GM19238 (cell line): ENCODE results near the gene VDAC1.

ENCODE experiments used
- DNase-seq: peaks from one replicate; pipeline ENCODE4 v3.0.0; 2011; ENCODE audit warnings: low spot score; ENCODE audit not compliant: insufficient read length

VDAC1 gene

DNA sequence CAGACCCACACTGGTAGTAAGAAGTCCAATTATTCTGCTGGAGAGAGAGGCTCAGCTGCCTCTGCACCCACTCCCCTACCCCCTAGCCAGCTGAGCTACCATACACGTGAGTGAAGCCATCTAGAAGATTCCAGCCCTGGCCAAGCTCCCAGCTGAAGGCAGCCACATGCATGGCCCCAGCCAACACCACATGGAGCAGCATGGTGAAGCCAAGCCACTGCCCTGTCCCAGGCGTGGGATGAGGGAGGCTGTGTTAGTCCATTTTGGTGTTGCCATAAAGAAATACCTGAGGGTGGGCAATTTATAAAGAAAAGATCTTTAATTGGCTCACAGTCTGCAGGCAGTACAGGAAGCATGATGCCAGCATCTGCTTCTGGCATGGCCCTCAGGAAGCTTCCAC is 20.0 kb upstream of the VDAC1 start:
- no peak for DNase-seq

DNA sequence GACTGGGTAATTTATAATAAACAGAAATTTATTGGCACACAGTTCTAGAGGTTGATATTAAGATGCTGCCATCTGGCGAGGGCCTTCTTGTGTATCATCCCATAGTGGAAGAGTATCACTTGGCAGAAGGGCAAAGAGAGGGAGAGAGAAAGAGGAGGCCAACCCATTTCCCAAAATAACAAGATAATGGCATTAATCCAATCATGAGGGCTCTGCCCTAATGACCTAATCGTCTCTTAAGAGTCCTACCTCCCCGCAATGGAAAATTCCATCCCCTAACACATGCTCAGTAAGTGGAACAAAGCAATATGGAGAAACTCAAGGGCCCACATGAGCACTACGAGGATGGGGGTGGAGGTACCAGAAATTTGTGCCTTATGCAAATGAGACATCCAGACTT is 17.6 kb upstream of the VDAC1 start:
- DNase-seq = no peak

GRCh38 chr5:134020188-134020587 is 15.4 kb upstream of the VDAC1 start:
- no peak for DNase-seq

DNA sequence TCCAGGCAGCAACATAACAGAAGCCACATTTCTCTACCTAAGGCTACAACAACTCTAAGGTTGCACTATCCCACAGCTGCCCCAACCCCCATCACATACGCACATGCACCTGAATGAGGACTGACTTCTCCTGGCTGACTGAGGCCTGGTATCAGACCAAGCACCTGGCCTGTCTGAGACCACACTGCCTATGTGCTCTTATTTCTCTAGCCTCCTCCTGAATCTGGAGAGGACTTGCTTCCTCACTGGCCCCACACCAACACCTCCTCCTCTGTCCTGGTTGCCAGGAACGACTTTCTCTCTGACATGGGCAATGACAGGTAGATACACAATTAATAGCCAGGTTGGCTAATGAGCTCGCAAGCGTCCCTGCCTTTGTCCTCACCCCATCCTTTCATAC is 14.9 kb upstream of the VDAC1 start:
- no peak for DNase-seq

- DNase-seq = no peak
Observed at GRCh38 chr5:134018986-134019316, 14.2 kb upstream of the VDAC1 start.

DNA sequence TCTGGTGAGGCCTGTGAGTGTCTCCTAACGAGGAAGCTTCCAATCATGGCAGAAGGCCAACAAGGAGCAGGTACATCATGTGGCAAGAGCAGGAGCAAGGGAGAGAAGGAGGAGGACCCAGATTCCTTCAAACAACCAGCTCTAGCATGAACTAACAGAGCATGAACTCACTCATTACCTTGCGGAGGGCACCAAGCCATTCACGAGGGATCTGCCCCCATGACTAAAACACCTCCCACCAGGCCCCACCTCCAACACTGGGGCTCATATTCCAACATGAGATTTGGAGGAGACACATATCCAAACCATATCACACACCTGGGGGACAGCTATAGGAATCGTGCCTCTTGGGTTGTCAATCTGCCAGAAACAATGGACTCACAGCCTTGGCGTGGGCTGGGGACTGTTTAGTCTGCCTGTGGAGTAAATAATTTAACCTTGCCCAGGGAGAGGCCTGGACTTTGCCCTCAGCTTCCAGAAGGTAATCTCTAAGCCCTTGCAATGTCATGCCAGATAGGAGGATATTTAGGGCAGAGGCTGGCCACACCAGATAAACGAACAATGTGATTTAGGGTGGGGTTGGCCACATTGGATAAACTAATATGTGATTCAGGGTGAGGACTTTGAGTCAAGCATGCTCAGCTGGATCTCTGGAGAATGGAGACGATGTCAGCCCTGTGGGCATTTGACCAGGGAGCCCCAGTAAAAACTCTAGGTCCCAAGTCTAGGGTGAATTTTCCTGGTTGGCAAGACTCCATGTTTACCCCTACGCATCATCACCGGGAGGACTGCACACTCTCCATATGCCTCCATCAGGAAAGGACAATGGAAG is 13.6 kb upstream of the VDAC1 start:
- DNase-seq = no peak

- no peak for DNase-seq
Observed at GRCh38 chr5:134008266-134008749, 3.5 kb upstream of the VDAC1 start.

DNA sequence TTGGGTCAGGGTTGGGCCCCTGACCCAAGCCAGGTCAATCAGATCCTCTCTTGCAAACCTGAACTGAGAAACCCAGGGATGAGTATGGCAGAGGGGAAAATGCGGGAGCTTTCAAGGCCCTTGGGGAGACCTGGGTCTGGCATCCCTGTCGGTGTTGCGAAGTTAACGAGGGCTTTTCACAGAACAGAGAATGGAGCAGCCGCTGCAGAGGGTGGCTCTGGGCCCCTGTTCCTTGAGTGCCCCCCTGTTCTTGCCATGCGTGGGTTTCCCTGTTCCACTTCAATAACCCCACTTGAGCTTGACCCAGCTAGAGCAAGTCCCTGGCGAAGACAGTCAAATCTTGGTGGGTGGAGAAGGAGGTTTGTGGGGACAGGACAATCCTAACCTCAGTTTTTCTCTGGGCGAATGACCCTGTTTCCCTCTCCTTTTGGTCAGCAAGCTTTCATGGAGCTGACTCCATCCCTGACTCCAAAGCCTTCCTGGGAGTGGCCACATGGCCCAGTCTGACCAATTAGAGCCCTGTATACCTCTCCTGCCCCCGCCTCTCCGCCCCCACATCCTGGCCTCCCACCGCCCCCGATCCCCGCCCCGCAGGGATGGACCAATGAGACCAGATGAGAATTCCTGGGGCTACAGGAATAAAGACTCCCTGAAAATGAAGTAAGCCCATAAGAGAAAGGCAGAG is 2.9 kb upstream of the VDAC1 start:
- DNase-seq = no peak

GRCh38 chr5:134006115-134006514 is 1.3 kb upstream of the VDAC1 start:
- DNase-seq = no peak

DNA sequence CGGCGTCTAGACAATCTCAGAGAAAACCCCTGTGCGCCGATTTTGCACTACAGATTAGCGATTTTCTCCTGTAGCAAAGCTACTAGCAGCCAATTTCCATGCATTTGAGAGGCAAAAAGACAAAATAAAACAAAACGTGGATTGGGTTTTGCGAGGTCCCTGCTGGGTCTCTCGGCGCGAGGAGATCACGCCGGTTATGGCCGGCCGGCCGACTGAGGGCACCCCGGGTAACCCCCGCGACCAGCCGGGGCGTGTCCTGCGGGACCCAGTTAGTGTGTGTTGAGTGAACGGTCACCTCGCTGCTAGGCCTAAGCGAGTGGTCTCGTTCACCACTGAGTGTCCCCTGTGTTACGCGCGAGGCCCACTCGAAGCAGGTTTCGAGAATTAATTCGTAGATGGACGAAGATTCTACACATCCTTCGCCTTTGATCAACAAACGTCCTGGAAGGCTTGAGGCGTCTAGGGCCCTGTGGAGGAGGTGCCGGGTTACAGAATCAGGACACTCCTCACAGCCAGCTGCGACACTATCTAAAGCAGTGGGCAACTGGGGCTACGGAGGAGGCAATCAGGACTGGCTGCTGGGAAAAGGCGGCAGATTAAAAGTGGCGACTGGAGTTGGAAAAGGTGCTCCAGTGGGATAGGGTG is 764 bp upstream of the VDAC1 start:
- peak; percentile 51 for DNase-seq

DNA sequence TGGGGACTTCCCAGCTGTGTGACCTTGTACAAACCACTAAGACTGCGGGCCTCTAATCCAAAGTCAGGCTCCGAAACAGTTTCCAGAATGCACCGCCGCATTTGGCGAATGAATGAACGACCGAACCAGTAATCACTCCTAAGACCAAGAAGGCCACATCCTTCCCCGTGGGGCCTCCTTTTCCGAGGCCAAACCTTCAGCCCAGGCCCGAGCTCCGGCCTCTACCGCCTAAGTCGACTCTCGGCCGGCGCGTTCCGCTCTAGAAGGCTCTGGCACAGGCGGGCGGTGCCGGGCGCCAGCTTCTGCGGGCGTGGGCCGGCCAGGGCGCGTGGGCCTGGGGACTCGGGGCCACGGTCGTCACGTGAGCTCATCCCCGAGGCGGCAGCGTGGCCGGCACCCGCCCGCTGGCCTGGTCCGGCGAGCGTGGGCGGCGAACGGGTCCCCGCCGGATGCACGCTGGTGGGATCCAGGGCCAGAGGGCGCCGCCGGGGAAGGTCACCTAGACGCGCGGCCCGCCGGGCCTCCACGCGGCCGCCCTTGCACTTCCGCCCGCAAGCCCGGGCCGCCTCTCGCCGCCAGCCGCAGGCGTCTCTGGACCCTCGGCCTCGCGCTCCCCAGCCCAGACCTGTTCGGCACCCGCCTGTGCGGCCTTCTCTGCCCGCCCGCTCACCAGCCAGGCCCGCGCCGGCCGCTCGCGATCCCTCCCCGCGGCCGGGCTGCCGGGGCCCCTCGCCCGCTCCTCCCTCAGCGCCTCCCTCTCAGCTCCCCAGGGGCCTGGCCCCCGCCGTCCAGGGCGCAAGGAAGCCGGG is 754 bp downstream of the VDAC1 start:
- peak; percentile 63 for DNase-seq

GRCh38 chr5:134003064-134003816 is 1.5 kb downstream of the VDAC1 start:
- peak; percentile 23 for DNase-seq

- no peak for DNase-seq
Observed at GRCh38 chr5:134001938-134002731, 2.6 kb downstream of the VDAC1 start.

GRCh38 chr5:134000696-134001453 is 3.9 kb downstream of the VDAC1 start:
- no peak for DNase-seq

- DNase-seq = no peak
Observed at GRCh38 chr5:134000091-134000511, 4.7 kb downstream of the VDAC1 start.

DNA sequence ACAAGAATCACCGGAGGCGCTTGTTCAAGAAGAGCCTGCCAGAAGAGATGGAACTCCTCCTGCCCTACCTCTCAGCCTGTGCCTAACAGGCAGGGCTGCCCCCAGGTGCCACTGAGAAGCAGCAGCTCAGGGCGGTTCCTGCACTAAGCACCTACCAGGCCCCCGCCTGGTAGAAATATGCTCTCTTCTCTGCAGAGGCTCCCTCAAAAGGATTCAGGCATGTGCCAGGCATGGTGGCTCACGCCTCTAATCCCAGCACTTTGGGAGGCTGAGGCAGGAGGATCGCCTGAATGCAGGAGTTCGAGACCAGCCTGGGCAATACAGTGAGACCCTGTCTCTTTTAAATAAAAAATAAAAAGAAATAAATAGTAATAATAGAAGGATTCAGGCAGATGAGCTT is 6.0 kb downstream of the VDAC1 start:
- DNase-seq = no peak

- DNase-seq = no peak
Observed at GRCh38 chr5:133998042-133998441, 6.7 kb downstream of the VDAC1 start.

DNA sequence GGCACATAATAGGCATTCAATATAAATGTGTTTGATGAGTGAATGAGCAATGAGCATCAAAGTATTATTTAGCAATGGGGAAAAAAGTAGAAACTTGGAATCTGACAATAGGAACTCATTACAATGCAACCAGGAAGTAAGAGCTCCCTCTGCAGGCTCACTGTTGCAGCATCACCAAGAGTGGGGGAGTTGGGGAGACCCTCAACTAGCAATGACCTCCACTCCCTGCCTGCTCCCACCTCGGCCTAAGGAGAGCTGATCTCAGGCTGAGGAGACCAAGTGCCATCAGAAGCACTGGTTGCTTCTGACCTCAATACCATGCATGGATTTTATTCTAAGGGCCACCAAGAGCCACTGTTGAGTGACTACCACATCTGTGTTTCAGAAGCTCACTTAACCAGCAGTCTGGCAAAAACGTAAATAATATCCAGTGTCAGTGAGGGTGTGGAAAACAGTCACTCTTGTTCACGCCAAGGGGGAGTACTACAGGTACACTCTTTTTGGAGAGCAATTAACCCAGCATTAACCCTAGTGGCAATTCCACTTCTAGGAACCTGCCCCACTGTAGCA is 8.0 kb downstream of the VDAC1 start:
- DNase-seq = no peak
